GM12801 (cell line): ENCODE data around the gene CPZ.

Experiments
- CTCF ChIP-seq: IDR thresholded peaks from one replicate; pipeline ENCODE4 v1.5.1; 2011; ENCODE audit warnings: control low read depth; ENCODE audit not compliant: insufficient read length; ENCODE audit errors: extremely low read depth

CPZ gene

DNA sequence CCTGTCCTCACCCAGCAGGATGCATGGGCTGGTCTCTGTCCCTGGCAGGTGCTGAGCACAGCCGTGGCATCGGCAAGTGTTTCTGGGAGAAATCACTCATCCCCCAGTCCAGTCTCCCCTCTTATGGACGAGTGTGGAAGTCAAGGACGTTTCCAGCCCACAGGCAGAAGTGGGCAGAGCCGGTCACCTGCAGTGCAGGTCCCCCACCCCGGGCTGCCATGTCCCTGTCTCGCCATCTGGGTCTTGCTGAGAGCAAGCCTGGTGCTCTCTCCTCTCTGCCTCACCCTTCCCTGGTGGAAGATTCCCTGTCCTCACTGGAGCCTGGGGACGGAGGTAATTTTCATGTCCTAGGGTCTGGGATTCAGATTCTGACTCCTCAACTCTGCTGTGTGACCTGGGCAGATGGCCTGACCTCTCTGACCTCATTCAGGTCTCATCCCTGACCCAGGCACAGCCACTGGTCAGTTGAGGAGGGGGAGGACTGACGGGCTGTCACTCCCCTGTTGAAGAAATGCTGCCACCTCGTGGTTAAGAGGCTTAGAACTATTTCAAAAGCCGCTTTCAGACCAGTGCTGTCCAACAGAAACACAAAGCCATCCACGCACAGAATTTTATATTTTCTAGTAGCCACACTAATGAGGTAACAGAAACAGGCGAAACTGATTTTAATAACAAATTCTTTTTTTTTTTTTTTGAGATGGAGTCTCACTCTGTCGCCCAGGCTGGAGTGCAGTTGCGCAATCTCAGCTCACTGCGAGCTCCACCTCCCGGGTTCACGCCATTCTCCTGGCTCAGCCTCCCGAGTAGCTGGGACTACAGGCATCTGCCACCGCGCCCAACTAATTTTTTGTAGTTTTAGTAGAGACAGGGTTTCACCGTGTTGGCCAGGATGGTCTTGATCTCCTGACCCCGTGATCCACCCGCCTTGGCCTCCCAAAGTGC, 1.8 kb downstream of the CPZ start:
- TF ChIP-seq CTCF, result no peak

DNA sequence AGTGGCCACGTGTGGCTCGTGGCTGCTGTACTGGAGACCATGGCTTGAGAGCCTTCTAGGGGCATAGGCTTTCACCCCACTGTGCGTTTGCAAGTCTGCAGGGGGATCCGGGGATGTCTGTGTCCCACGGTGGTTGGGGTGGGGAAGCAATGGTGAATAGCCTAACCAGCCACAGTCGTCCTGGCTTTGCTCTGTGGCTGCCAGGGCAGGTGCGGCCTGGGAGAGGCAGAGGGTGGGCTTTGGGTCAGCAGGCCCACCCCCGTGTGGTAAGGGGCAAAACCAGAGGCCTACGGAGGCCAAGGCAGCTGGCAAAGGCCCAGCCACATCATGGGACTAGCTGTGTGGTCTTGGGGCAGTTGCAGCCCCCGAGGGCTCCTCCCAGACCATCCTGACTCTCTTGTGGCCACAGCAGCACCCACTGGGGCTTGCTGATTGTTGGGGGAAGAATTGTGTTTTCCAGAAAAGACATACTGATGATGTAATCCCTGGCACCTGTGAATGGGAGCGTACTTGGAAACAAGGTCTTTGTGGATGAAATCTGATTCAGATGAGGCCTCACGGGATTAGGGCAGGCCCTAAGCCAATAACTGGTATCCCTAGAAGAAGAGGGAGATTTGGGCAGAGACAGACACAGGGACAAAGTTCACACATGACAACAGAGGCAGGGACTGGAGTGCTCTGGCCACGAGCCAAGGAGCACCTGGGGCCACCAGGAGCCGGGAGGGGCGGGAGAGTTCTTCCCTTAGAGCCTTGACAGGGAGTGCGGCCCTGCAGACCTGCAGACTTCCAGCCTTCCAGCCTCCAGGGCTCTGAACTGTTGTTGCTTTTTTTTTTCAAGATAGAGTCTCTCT, 2.9 kb downstream of the CPZ start:
- no peak for TF ChIP-seq CTCF

DNA sequence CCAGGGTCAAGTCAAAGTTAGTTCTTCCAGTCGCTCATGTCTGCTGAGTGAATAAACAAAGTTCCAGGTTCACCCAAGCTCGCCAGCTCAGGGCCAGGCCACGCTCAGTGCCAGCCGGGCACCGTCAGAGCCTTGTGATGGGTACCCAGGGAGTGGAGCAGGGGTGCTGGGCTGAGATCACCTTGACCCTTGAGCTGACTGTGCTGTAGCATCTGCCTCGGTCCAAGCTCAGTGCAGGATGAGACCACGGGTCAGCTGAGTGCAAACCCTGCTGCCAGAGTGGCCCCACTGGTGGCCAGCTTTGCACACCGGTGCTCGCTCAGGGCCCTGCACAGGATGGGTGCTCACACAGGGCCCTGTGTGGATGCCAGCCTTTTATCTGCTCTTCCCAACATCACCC, 4.3 kb downstream of the CPZ start:
- no peak for TF ChIP-seq CTCF

DNA sequence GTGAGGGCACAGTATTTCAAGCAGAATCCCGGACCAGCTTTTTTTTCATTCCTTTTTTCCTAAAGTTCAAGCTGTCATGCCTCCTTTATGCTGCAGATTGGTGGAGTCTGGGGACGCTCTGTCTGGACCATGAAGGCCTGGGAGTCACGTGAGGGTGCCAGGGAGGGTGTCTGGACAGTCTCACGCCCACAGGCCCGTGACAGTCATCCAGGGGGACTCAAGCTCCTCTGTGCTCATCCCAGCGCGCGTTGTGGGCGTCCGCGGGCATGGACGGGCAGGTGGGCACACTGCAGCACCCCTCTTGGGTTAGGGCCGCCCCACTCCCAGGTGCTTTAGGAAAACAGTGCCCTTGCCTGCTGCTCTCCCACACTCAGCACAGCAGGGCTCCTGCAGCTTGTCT, 4.8 kb downstream of the CPZ start:
- no peak for TF ChIP-seq CTCF

GRCh38 chr4:8597791-8598190, 5.2 kb downstream of the CPZ start:
- TF ChIP-seq CTCF, result no peak

- TF ChIP-seq CTCF, result no peak
Measured at GRCh38 chr4:8598391-8599090, 6.0 kb downstream of the CPZ start.

DNA sequence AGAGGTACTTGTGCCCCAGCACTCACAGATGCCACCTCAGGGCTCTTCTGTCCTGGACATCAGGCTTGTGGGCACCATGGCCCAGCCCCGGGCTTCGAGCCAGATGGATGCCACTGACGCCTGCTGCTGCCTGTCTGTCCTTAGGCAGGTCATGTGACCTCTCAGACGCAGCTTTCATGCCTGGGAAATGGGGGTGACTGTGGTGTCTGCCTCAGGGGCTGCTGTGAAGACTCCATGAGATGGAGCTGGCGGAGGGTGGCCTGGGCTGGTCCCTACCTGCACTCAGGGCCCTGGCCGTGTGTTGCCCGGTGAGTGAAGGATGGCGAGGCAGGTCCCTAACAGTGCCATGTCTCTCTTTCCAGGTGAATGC, 6.5 kb downstream of the CPZ start:
- TF ChIP-seq CTCF, result no peak
